Calu3 (cell line): ENCODE measurements around the gene CRYZL1. TPM values are rescaled to one million over a fixed set of nuclear protein-coding genes. Genes with fewer than 3 reads are reported as not detected.
"Not testable (repeated sequence)": the region's sequence is repeated elsewhere in the genome, so short reads cannot be mapped to it uniquely, and the experiment has no call there.

Experiments used
- BruUV-seq: library from RNA; stranded (reverse); fragments of 400-500 nt; replicated peaks from 2 replicates; lab custom pipeline; 2021; lab: Mats Ljungman, UMichigan
- CTCF ChIA-PET: fragments of 300-600 bp; sonication (Branson Sonifier 250); formaldehyde crosslinking; loops from one replicate; lab custom pipeline; 2022; ENCODE audit warnings: antibody characterized with exemption; lab: Charles Lee
- DNase-seq: peaks from one replicate; pipeline ENCODE4 v3.0.0; 2022
- H3K27ac Mint-ChIP-seq: one replicate; pipeline ENCODE4 v1.8.0; 2022; ENCODE audit warnings: mixed read lengths; ENCODE audit not compliant: unreplicated experiment
- H3K27me3 Mint-ChIP-seq: one replicate; pipeline ENCODE4 v1.8.0; 2022; ENCODE audit warnings: mixed read lengths; ENCODE audit not compliant: unreplicated experiment
- H3K36me3 Mint-ChIP-seq: one replicate; pipeline ENCODE4 v1.8.0; 2022; ENCODE audit warnings: mild to moderate bottlenecking, moderate library complexity, mixed read lengths; ENCODE audit not compliant: insufficient read depth, unreplicated experiment
- H3K4me1 Mint-ChIP-seq: one replicate; pipeline ENCODE4 v1.8.0; 2022; ENCODE audit warnings: mild to moderate bottlenecking, low read depth, mixed read lengths; ENCODE audit not compliant: unreplicated experiment
- H3K4me3 Mint-ChIP-seq: one replicate; pipeline ENCODE4 v1.8.0; 2022; ENCODE audit warnings: mild to moderate bottlenecking, low read depth, moderate library complexity, mixed read lengths; ENCODE audit not compliant: unreplicated experiment
- H3K9me3 Mint-ChIP-seq: one replicate; pipeline ENCODE4 v1.8.0; 2022; ENCODE audit warnings: low read depth, mixed read lengths; ENCODE audit not compliant: unreplicated experiment
- intact Hi-C: fragments of 100-400 bp; cut with micrococcal nuclease; formaldehyde crosslinking; loops from one replicate; pipeline ENCODE4 v1.10.0; 2022; ENCODE audit not compliant: unreplicated experiment
- total RNA-seq: library from RNA; stranded (reverse); gene quantifications from 2 replicates; pipeline ENCODE4 v1.2.3, GENCODE V29; 2022
- TF ChIP-seq, protein P1 (sequence below): fragments of 200-600 bp; IDR thresholded peaks from one replicate; pipeline ENCODE4 v1.8.0; 2022; ENCODE audit warnings: antibody characterized with exemption; ENCODE audit not compliant: unreplicated experiment

The CRYZL1 gene
- total RNA-seq, 1 experiment from 2014 or later, result 22.1 TPM

DNA sequence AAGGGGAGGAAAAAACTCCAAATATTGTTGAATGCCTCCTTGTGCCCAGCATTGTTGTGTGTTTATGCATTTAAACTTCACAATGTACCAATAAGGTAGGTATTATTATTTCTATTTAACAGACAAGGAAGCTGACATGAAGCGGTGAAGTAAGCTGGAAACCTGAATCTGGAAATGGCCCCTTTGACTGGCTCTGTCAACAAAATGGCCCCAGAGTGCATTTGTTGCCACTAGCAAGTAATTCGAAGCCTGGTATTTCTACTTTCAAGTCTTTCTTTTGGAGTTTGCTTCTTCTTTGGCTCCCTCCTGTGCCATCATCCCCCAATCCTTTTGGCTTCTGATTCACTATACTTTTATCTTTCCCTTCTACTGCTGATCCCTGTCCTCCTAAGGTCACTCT, 23.1 kb downstream of the CRYZL1 start:
- peaks cover 6% of the 10 kb centered on the region for H3K36me3 Mint-ChIP-seq
- intact Hi-C loops, result no loop called here
- H3K9me3 Mint-ChIP-seq, result no peaks in the 10 kb centered on the region
- H3K27ac Mint-ChIP-seq, result no peak overlapping the region
- CTCF ChIA-PET, result no interaction called here
- BruUV-seq, result no TSS peak
- H3K27me3 Mint-ChIP-seq, result no peaks in the 10 kb centered on the region
- TF ChIP-seq, protein P1, sequence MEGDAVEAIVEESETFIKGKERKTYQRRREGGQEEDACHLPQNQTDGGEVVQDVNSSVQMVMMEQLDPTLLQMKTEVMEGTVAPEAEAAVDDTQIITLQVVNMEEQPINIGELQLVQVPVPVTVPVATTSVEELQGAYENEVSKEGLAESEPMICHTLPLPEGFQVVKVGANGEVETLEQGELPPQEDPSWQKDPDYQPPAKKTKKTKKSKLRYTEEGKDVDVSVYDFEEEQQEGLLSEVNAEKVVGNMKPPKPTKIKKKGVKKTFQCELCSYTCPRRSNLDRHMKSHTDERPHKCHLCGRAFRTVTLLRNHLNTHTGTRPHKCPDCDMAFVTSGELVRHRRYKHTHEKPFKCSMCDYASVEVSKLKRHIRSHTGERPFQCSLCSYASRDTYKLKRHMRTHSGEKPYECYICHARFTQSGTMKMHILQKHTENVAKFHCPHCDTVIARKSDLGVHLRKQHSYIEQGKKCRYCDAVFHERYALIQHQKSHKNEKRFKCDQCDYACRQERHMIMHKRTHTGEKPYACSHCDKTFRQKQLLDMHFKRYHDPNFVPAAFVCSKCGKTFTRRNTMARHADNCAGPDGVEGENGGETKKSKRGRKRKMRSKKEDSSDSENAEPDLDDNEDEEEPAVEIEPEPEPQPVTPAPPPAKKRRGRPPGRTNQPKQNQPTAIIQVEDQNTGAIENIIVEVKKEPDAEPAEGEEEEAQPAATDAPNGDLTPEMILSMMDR, result no peak
- H3K4me1 Mint-ChIP-seq, result peaks cover 19% of the 10 kb centered on the region
- no peak overlapping the region for H3K4me3 Mint-ChIP-seq
- DNase-seq, result no peak

DNA sequence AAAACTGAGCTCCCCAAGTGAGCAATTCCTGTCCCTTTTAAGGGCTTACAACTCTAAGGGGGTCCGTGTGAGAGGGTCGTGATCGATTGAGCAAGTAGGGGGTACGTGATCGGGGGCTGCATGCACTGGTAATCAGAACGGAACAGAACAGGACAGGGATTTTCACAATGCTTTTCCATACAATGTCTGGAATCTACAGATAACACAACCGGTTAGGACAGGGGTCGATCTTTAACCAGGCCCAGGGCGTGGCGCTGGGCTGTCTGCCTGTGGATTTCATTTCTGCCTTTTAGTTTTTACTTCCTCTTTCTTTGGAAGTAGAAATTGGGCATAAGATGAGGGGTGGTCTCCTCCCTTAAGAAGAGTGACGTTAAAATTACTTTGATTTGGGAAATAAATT, 24.0 kb downstream of the CRYZL1 start:
- Mint-ChIP-seq H3K27ac (peak overlapping the region; percentile 6), H3K4me1 (peaks cover 19% of the 10 kb centered on the region), H3K4me3 (peak overlapping the region; percentile 29)
- BruUV-seq, CTCF ChIA-PET, DNase-seq, H3K9me3 Mint-ChIP-seq, intact Hi-C loops, H3K36me3 Mint-ChIP-seq, H3K27me3 Mint-ChIP-seq: not testable (repeated sequence)

DNA sequence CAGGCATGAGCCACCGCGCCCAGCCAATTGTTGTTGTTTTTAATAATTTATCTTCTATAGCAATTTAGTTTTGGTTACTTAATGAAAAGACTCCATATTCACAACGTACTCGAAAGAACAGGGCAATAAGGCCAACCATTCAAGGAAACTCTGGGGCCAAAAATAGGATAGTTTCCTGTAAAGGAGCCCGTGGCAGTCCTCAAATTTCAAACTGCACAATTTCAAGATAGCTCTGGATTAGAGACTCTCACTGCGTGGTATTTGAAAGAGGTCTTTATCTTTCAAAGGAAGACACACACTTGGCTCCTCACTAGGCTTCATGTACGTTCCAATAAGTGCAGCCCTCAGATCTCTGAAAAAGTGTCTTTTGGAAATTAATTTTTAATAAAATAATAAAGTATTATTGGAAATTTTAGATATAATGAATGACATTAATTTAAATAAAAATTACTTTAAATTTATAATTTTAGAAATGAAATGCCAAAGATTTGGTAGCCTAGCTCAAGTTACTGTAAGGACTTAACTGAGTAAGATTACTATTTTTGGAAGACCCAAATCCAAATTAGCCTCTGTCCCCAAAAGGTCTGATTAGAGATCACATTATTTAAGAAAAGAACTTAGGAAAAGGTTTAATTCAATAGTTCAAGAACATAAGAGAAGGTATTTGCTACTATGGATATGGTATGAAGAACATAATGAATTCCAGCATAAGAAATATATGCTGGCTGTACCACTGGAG, 30.4 kb downstream of the CRYZL1 start:
- no peak overlapping the region for H3K27ac Mint-ChIP-seq
- BruUV-seq, result no TSS peak

DNA sequence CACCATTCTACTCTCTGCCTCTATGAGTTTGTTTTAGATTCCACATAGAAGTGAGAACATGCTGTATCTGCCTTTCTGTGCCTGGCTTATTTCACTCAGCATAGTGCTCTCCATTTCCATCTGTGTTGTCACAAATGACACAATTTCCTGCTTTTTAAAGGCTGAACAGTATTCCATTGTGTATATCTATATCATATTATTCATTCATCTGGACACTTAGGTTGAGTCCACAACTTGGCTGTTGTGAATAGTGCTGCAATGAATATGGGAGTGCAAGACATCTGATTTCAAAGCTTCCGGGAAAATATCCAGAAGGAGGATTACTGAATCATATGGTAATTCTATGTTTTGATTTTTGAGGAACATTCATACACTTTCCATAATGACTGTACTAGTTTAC, 33.0 kb downstream of the CRYZL1 start:
- H3K4me1 Mint-ChIP-seq, result no peaks in the 10 kb centered on the region
- no peak for DNase-seq
- CTCF ChIA-PET, result no interaction called here
- no peak overlapping the region for H3K27ac Mint-ChIP-seq
- no peak overlapping the region for H3K4me3 Mint-ChIP-seq
- H3K9me3 Mint-ChIP-seq, result no peaks in the 10 kb centered on the region
- H3K36me3 Mint-ChIP-seq, result no peaks in the 10 kb centered on the region
- no peaks in the 10 kb centered on the region for H3K27me3 Mint-ChIP-seq
- intact Hi-C loops, result no loop called here
- BruUV-seq, result no TSS peak
- TF ChIP-seq, protein P1, result no peak

More for the DNA sequence above, 30.4 kb downstream of the CRYZL1 start:
- H3K9me3 Mint-ChIP-seq, result no peaks in the 10 kb centered on the region
- no peaks in the 10 kb centered on the region for H3K36me3 Mint-ChIP-seq
- no peaks in the 10 kb centered on the region for H3K4me1 Mint-ChIP-seq
- CTCF ChIA-PET, result interaction anchor here (0.6 kb wide), 2 partner anchors 10 to 39 kb away, joined by 3 to 4 read pairs; no protein-coding TSS in a partner anchor
- intact Hi-C loops, result no loop called here
- DNase-seq, result no peak
- TF ChIP-seq, protein P1, result no peak
- no peak overlapping the region for H3K4me3 Mint-ChIP-seq
- no peaks in the 10 kb centered on the region for H3K27me3 Mint-ChIP-seq

DNA sequence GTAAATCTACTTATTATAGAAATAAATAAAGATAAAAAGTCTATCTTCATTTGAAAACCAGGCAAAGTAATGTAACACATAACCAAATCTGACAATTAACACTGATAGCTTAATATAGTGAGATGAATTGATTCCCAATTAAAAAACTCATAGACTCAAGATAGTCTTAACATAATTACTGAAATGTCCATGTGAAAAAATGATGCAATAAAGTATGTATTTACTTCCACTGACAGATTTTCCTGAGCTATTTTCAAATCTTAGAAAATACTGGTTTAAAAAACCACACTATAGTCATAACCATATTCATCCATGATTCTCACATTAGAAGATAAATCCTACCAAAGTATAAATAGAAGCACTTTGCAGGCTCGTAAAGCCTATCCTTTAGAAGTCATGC, 43.5 kb downstream of the CRYZL1 start:
- no TSS peak for BruUV-seq
- TF ChIP-seq, protein P1, result no peak
- DNase-seq, result no peak
- intact Hi-C loops, result no loop called here
- Mint-ChIP-seq H3K4me1 (no peaks in the 10 kb centered on the region), H3K4me3 (no peak overlapping the region), H3K27ac (no peak overlapping the region), H3K36me3 (peaks cover 4% of the 10 kb centered on the region), H3K9me3 (no peaks in the 10 kb centered on the region), H3K27me3 (no peaks in the 10 kb centered on the region)
- CTCF ChIA-PET, result interaction anchor here (0.7 kb wide), 1 partner anchor 137 kb away, joined by 5 read pairs; no protein-coding TSS in a partner anchor
